22Rv1 (cell line): ENCODE measurements around the gene GEN1.

ENCODE experiments used
- H3K27ac ChIP-seq: fragments of 450-650 bp; 2 replicates; pipeline ENCODE4 v1.5.1; 2017
- ZFX ChIP-seq: fragments of 450-650 bp; IDR thresholded peaks from 2 replicates; pipeline ENCODE4 v1.6.1; 2017; ENCODE audit warnings: antibody characterized with exemption, borderline replicate concordance
- TF ChIP-seq, protein P1 (sequence below): fragments of 450-650 bp; IDR thresholded peaks from 2 replicates; pipeline ENCODE4 v1.5.1; 2017; ENCODE audit warnings: mild to moderate bottlenecking

GEN1 gene, protein sequence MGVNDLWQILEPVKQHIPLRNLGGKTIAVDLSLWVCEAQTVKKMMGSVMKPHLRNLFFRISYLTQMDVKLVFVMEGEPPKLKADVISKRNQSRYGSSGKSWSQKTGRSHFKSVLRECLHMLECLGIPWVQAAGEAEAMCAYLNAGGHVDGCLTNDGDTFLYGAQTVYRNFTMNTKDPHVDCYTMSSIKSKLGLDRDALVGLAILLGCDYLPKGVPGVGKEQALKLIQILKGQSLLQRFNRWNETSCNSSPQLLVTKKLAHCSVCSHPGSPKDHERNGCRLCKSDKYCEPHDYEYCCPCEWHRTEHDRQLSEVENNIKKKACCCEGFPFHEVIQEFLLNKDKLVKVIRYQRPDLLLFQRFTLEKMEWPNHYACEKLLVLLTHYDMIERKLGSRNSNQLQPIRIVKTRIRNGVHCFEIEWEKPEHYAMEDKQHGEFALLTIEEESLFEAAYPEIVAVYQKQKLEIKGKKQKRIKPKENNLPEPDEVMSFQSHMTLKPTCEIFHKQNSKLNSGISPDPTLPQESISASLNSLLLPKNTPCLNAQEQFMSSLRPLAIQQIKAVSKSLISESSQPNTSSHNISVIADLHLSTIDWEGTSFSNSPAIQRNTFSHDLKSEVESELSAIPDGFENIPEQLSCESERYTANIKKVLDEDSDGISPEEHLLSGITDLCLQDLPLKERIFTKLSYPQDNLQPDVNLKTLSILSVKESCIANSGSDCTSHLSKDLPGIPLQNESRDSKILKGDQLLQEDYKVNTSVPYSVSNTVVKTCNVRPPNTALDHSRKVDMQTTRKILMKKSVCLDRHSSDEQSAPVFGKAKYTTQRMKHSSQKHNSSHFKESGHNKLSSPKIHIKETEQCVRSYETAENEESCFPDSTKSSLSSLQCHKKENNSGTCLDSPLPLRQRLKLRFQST

DNA sequence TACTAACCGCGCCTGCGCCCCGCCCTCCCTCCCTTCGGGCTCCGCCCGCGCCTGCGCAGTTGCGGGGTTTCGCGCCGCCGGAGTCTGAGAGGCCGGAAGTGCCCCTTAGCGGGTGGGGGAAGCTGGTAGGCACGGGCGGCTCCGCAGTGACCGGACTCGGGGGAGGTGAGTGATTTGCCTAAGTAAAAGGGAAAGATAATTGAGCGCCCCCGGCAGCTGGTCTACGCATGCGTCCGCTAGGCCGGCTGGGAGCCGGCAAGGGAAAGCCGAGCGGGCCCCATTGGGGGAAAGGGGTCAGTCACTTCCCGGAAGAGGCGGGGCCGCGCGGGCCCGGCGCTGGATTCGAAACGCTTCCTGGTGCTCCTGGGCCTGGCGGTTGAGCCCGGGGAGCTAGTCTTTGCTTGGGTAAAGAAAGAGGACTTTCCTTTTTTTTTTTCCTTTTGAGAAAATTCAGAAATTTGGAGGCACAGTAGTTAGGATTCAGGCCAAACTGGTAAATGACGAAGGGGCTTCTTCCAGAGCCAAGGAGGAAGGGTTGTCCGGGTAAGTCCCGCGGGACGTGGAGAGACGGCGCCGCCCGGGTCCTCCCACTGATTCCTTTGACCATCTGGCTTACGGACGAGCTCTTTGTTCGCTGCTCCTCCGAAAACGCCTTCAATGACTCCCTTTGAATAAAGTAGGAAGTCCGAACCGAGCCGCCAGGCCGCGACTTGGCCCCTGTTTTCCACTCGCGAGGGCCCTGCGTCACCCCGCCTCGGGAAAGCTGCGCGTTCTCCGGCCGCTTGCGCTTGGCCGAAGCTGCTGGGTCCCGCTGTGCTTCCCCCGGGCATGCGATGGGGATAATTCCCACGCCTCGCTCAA, at the start of gene GEN1, which contains the start of gene SMC6:
TSS of gene GEN1 (plus strand) at position 336 of the 861 bp plus-strand sequence. CDS start 5,806 bp downstream, outside the sequence.
TSS of gene SMC6 (minus strand) at position 8 of the 861 bp plus-strand sequence. CDS start 7,864 bp downstream, outside the sequence.
- TF ChIP-seq, protein P1, sequence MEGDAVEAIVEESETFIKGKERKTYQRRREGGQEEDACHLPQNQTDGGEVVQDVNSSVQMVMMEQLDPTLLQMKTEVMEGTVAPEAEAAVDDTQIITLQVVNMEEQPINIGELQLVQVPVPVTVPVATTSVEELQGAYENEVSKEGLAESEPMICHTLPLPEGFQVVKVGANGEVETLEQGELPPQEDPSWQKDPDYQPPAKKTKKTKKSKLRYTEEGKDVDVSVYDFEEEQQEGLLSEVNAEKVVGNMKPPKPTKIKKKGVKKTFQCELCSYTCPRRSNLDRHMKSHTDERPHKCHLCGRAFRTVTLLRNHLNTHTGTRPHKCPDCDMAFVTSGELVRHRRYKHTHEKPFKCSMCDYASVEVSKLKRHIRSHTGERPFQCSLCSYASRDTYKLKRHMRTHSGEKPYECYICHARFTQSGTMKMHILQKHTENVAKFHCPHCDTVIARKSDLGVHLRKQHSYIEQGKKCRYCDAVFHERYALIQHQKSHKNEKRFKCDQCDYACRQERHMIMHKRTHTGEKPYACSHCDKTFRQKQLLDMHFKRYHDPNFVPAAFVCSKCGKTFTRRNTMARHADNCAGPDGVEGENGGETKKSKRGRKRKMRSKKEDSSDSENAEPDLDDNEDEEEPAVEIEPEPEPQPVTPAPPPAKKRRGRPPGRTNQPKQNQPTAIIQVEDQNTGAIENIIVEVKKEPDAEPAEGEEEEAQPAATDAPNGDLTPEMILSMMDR: no peak
- no peak for TF ChIP-seq ZFX
- H3K27ac ChIP-seq: peak within 1 kb of the TSS; percentile 95

DNA sequence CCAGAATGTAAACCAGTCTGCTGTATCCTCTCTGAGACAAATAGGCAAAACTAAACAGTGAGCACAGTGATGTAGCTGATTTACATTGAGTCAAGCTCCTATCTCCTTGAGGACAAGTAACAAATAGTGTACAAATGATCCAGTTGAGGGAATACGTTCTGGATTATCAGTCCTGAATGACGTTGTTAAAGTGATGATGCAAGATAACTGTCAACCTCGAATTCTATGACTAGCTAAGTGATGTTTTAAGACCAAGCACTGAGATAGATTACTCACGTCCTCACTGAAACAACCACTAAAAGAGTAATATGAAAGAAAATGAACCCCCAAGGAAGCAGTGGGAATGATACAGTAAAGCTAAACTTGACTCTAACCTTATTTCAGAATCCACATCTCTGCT, 47.1 kb upstream of the GEN1 start:
- no peak for TF ChIP-seq ZFX
- TF ChIP-seq, protein P1: no peak
- H3K27ac ChIP-seq: no peak overlapping the region

DNA sequence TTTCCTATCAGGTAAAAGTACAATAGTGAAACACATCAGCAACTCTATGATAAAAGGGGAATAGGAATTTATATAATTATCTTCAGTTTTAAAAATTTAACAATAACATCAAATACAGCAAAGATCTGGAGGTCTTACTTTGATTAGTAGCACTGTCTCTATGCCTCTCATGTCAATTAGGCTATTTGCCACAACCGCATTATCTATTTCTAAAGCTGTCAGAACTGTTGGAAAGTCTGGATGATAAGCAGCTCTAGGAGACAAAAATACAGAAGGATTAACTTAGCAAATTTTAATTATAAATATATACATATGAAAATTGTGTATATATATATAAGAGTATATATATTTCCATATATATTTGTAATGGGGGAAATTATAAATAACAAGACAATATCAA, 45.4 kb upstream of the GEN1 start:
- no peak overlapping the region for H3K27ac ChIP-seq
- TF ChIP-seq ZFX: no peak
- TF ChIP-seq, protein P1: no peak

DNA sequence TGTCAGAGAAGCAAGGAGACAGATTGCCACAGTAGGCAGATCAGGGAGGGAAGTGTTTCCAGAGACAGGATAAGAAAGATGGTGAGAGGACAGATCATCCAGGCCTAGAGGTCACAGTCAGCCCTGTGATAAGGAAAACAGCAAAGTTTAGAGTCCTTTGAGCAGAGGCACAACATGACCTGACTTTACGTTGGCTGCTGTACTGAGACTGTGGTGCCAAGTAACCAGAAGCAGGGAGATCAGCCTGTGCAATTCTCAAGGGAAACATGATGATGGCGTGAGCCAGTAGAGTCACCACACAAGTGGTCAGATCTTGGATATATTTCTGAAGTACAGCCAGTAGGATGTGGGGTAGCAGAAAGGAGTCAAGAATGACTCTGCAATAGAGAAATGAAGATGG, 44.0 kb upstream of the GEN1 start:
- TF ChIP-seq, protein P1: no peak
- no peak for TF ChIP-seq ZFX
- H3K27ac ChIP-seq: no peak overlapping the region

DNA sequence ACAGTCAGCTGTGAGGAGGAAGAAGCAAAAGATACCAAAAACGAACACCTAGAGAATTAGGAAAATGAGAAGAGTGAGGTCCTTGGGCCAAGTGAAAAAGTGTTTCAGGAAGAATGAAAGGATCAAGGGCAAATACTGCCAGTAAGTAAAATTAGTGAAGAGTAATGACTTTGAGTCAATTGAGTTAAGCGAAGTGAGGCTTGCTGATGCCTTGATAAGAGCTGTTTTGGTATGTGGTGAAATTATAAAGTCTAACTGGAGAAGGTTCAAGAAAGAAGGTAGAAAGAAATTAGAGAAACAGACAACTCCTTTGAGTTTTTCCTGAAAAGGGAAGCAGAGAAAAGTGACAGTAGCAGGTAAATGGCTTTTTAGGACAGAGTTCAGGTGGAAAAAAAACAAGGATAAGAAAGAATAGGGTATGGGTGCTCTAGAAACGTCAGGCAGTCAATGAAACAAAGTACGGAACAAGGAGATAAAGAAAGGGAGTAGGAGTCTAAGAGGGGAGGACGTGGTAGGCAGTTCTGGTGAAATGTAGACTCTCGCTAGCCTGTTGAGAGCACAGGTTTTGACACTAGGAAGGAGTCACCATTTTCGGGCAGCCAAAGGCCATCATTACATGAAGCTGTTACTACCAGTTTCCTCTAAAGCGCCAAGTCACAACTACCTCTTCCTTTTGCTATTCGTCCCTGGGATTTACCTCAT, 43.2 kb upstream of the GEN1 start:
- TF ChIP-seq, protein P1: no peak
- TF ChIP-seq ZFX: no peak
- no peak overlapping the region for H3K27ac ChIP-seq

DNA sequence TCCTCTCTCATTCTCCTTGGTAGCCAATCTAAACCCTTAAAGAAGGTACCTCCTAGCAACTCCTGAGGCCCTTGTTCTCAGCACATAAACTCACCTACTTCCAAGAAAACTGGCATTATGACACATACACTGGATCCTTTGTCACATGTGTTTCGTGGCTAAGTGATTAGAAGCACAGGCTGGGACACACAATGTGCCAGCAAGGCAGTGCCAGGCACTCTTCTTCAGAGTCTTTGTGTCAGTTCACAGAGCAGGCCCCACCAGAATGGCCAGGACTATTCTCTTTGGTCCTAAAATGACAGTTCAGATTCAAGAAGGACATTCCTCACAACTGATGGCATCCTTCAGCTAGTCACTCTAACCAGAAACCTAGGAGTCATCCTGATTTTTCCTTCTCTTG, 40.6 kb upstream of the GEN1 start:
- no peak overlapping the region for H3K27ac ChIP-seq
- TF ChIP-seq, protein P1: no peak
- no peak for TF ChIP-seq ZFX
